ENCODE measurements around the gene LGMN.

- no peak for TF ChIP-seq CTCF (IDR thresholded peaks at IDR 0.05)
- no peak for TF ChIP-seq POLR2A (IDR thresholded peaks at IDR 0.05)
- no peak for TF ChIP-seq POLR2AphosphoS5 (IDR thresholded peaks at IDR 0.05)
Measured at GRCh38 chr14:92737206-92737605, 11.2 kb downstream of the LGMN start.
